ENCODE data around the gene MACROD2. TPM values are rescaled to one million over a fixed set of nuclear protein-coding genes. Genes with fewer than 3 reads are reported as not detected.

Gene MACROD2
- total RNA-seq, 1 donor, result 1.7 TPM

GRCh38 chr20:15836634-15837033 is 1841.3 kb downstream of the MACROD2 start:
- no peaks in the 10 kb centered on the region for H3K4me1 ChIP-seq (ENCODE audit: insufficient read depth, low read length)
- H3K27me3 ChIP-seq (ENCODE audit: insufficient read depth, low read length), result no peaks in the 10 kb centered on the region
- H3K4me3 ChIP-seq (ENCODE audit: low read length), result no peak overlapping the region
- no peaks in the 10 kb centered on the region for H3K9me3 ChIP-seq (ENCODE audit: low read depth, low read length)

- Histone ChIP-seq H3K27me3 (ENCODE audit: insufficient read depth, low read length) (no peaks in the 10 kb centered on the region), H3K9me3 (ENCODE audit: low read depth, low read length) (no peaks in the 10 kb centered on the region), H3K4me3 (ENCODE audit: low read length) (no peak overlapping the region), H3K4me1 (ENCODE audit: insufficient read depth, low read length) (no peaks in the 10 kb centered on the region)
Measured at GRCh38 chr20:15837563-15837962, 1842.2 kb downstream of the MACROD2 start.

- H3K4me3 ChIP-seq (ENCODE audit: low read length), result no peak overlapping the region
- no peaks in the 10 kb centered on the region for H3K9me3 ChIP-seq (ENCODE audit: low read depth, low read length)
- no peaks in the 10 kb centered on the region for H3K4me1 ChIP-seq (ENCODE audit: insufficient read depth, low read length)
- no peaks in the 10 kb centered on the region for H3K27me3 ChIP-seq (ENCODE audit: insufficient read depth, low read length)
Measured at GRCh38 chr20:15838466-15838865, 1843.2 kb downstream of the MACROD2 start.

- Histone ChIP-seq H3K4me3 (ENCODE audit: low read length) (no peak overlapping the region), H3K9me3 (ENCODE audit: low read depth, low read length) (no peaks in the 10 kb centered on the region), H3K27me3 (ENCODE audit: insufficient read depth, low read length) (no peaks in the 10 kb centered on the region), H3K4me1 (ENCODE audit: insufficient read depth, low read length) (no peaks in the 10 kb centered on the region)
Measured at GRCh38 chr20:15840636-15841301, 1845.5 kb downstream of the MACROD2 start.

GRCh38 chr20:15842872-15843271 is 1847.6 kb downstream of the MACROD2 start:
- Histone ChIP-seq H3K9me3 (ENCODE audit: low read depth, low read length) (no peaks in the 10 kb centered on the region), H3K27me3 (ENCODE audit: insufficient read depth, low read length) (no peaks in the 10 kb centered on the region), H3K4me1 (ENCODE audit: insufficient read depth, low read length) (no peaks in the 10 kb centered on the region), H3K4me3 (ENCODE audit: low read length) (no peak overlapping the region)

- H3K4me3 ChIP-seq (ENCODE audit: low read length), result no peak overlapping the region
- H3K27me3 ChIP-seq (ENCODE audit: insufficient read depth, low read length), result no peaks in the 10 kb centered on the region
- H3K4me1 ChIP-seq (ENCODE audit: insufficient read depth, low read length), result no peaks in the 10 kb centered on the region
- no peaks in the 10 kb centered on the region for H3K9me3 ChIP-seq (ENCODE audit: low read depth, low read length)
Measured at GRCh38 chr20:15843777-15844176, 1848.5 kb downstream of the MACROD2 start.

- Histone ChIP-seq H3K27me3 (ENCODE audit: insufficient read depth, low read length) (no peaks in the 10 kb centered on the region), H3K4me1 (ENCODE audit: insufficient read depth, low read length) (no peaks in the 10 kb centered on the region), H3K9me3 (ENCODE audit: low read depth, low read length) (no peaks in the 10 kb centered on the region), H3K4me3 (ENCODE audit: low read length) (no peak overlapping the region)
Measured at GRCh38 chr20:15847196-15847784, 1852.0 kb downstream of the MACROD2 start.

- H3K4me3 ChIP-seq (ENCODE audit: low read length), result no peak overlapping the region
- no peaks in the 10 kb centered on the region for H3K9me3 ChIP-seq (ENCODE audit: low read depth, low read length)
- no peaks in the 10 kb centered on the region for H3K4me1 ChIP-seq (ENCODE audit: insufficient read depth, low read length)
- no peaks in the 10 kb centered on the region for H3K27me3 ChIP-seq (ENCODE audit: insufficient read depth, low read length)
Measured at GRCh38 chr20:15848126-15848525, 1852.8 kb downstream of the MACROD2 start.

GRCh38 chr20:15848995-15849610 is 1853.8 kb downstream of the MACROD2 start:
- no peaks in the 10 kb centered on the region for H3K9me3 ChIP-seq (ENCODE audit: low read depth, low read length)
- no peaks in the 10 kb centered on the region for H3K4me1 ChIP-seq (ENCODE audit: insufficient read depth, low read length)
- no peaks in the 10 kb centered on the region for H3K27me3 ChIP-seq (ENCODE audit: insufficient read depth, low read length)
- no peak overlapping the region for H3K4me3 ChIP-seq (ENCODE audit: low read length)

- no peaks in the 10 kb centered on the region for H3K27me3 ChIP-seq (ENCODE audit: insufficient read depth, low read length)
- H3K9me3 ChIP-seq (ENCODE audit: low read depth, low read length), result no peaks in the 10 kb centered on the region
- no peak overlapping the region for H3K4me3 ChIP-seq (ENCODE audit: low read length)
- H3K4me1 ChIP-seq (ENCODE audit: insufficient read depth, low read length), result no peaks in the 10 kb centered on the region
Measured at GRCh38 chr20:15851576-15852215, 1856.4 kb downstream of the MACROD2 start.

- Histone ChIP-seq H3K27me3 (ENCODE audit: insufficient read depth, low read length) (no peaks in the 10 kb centered on the region), H3K4me1 (ENCODE audit: insufficient read depth, low read length) (no peaks in the 10 kb centered on the region), H3K4me3 (ENCODE audit: low read length) (no peak overlapping the region), H3K9me3 (ENCODE audit: low read depth, low read length) (no peaks in the 10 kb centered on the region)
Measured at GRCh38 chr20:15854911-15855310, 1859.6 kb downstream of the MACROD2 start.

- Histone ChIP-seq H3K4me3 (ENCODE audit: low read length) (no peak overlapping the region), H3K27me3 (ENCODE audit: insufficient read depth, low read length) (no peaks in the 10 kb centered on the region), H3K9me3 (ENCODE audit: low read depth, low read length) (no peaks in the 10 kb centered on the region), H3K4me1 (ENCODE audit: insufficient read depth, low read length) (no peaks in the 10 kb centered on the region)
Measured at GRCh38 chr20:15857173-15857784, 1862.0 kb downstream of the MACROD2 start.

GRCh38 chr20:15859061-15859460 is 1863.7 kb downstream of the MACROD2 start:
- no peak overlapping the region for H3K4me3 ChIP-seq (ENCODE audit: low read length)
- H3K27me3 ChIP-seq (ENCODE audit: insufficient read depth, low read length), result no peaks in the 10 kb centered on the region
- H3K9me3 ChIP-seq (ENCODE audit: low read depth, low read length), result no peaks in the 10 kb centered on the region
- H3K4me1 ChIP-seq (ENCODE audit: insufficient read depth, low read length), result no peaks in the 10 kb centered on the region

- H3K4me3 ChIP-seq (ENCODE audit: low read length), result no peak overlapping the region
- H3K4me1 ChIP-seq (ENCODE audit: insufficient read depth, low read length), result no peaks in the 10 kb centered on the region
- no peaks in the 10 kb centered on the region for H3K27me3 ChIP-seq (ENCODE audit: insufficient read depth, low read length)
- H3K9me3 ChIP-seq (ENCODE audit: low read depth, low read length), result no peaks in the 10 kb centered on the region
Measured at GRCh38 chr20:15860850-15861249, 1865.5 kb downstream of the MACROD2 start.

- Histone ChIP-seq H3K4me3 (ENCODE audit: low read length) (no peak overlapping the region), H3K4me1 (ENCODE audit: insufficient read depth, low read length) (no peaks in the 10 kb centered on the region), H3K9me3 (ENCODE audit: low read depth, low read length) (no peaks in the 10 kb centered on the region), H3K27me3 (ENCODE audit: insufficient read depth, low read length) (no peaks in the 10 kb centered on the region)
Measured at GRCh38 chr20:15862178-15862577, 1866.9 kb downstream of the MACROD2 start.
